Peyer's patch (tissue), 4 donors: ENCODE measurements around the gene MPHOSPH9. TPM values are rescaled to one million over a fixed set of nuclear protein-coding genes. Genes with fewer than 3 reads are reported as not detected.

ENCODE experiments used
- DNase-seq, 3 donors: peaks; one replicate each; pipeline ENCODE4 v3.0.0-alpha.2; 2017 to 2019
- H3K27ac ChIP-seq, 4 donors: fragments of 200-600 bp; sonication (generic); one replicate each; pipeline ENCODE4 v1.5.1; 2016 to 2019
- H3K27me3 ChIP-seq, 2 donors: fragments of 200-600 bp; sonication (generic); one replicate each; pipeline ENCODE4 v1.5.1; 2019
- H3K36me3 ChIP-seq, 3 donors: fragments of 200-600 bp; sonication (generic); one replicate each; pipeline ENCODE4 v1.5.1; 2016 to 2019
- H3K4me1 ChIP-seq, 4 donors: fragments of 200-600 bp; sonication (generic); one replicate each; pipeline ENCODE4 v1.5.1; 2016 to 2019
- H3K4me3 ChIP-seq, 4 donors: fragments of 200-600 bp; sonication (generic); 1 replicate in 3 of 4; 2 replicates in 1 of 4; pipeline ENCODE4 v1.5.1; 2016 to 2019; ENCODE audit warnings: mild to moderate bottlenecking in 1 of 4
- H3K9me3 ChIP-seq, 4 donors: fragments of 200-600 bp; sonication (generic); one replicate each; pipeline ENCODE4 v1.5.1; 2016 to 2019; ENCODE audit warnings: mild to moderate bottlenecking in 1 of 4
- POLR2A ChIP-seq, 2 donors: fragments of 450-650 bp; IDR thresholded peaks; one replicate each; pipeline ENCODE4 v1.5.1; 2017; ENCODE audit warnings: antibody characterized with exemption in 2 of 2, mild to moderate bottlenecking in 2 of 2, moderate library complexity in 2 of 2
- total RNA-seq, 4 donors: library from RNA; depleted of rRNA; stranded (reverse); fragments of >200 nt; gene quantifications; one replicate each; pipeline ENCODE4 v1.1.0, GENCODE V29; 2016
- TF ChIP-seq, protein P1 (sequence below), 6 experiments: fragments of 450-650 bp in 4 of 6; fragments of 200-600 bp in 2 of 6; sonication (generic) in 1 of 6; IDR thresholded peaks; one replicate each; pipeline ENCODE4 v1.5.1; 2017 to 2019; ENCODE audit warnings: antibody characterized with exemption in 6 of 6, mild to moderate bottlenecking in 3 of 6, moderate library complexity in 1 of 6

The MPHOSPH9 gene
- total RNA-seq, 4 donors from 2014 or later: 26.0 to 71.0 (median 35.6) TPM

DNA sequence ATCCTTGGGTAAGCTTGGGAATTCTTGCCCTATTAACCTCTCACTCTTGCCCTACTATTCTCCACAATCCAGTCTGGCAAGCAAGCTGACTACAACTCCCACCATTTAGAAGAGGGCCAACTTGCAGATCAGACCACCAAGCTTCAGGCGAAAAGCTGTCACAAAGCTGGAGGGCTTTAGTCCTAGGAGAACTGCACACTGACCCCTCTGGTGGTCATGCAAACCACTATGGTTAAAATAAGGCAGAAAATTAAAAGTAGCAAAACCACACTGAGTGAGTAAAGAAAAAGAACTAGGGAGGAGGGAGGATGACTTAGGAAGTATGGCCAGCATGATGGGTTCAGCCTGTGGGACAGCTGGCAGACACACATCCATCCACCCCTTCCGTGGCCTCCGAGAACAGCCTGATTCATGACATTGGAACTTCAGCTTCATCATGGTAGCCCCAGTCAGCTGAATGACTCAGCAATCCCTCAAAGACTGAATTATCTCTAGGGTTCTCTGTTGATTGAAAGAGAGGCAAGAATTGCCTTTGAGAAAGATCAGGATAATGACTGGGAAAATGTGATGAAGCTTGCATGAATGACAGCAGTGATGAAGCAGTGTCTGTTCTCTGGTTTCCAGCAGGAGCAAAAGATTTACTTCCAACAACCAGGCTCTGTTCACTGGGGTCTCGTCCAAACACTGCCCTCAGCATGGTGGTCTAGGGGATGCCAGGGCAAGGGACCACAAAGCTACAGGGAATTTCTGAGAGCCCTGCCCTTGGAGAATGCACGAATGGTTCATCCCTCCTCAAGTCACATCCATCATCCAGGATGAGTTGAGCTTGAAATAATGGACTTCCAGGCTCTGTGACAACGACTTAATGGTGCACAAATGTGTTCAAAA is 106.4 kb downstream of the MPHOSPH9 start:
- Histone ChIP-seq H3K36me3 (no peaks in the 10 kb centered on the region), H3K4me3 (no peak overlapping the region), H3K4me1 (peaks cover 0 to 12% (median 2%) of the 10 kb centered on the region in 4 donors), H3K9me3 (no peaks in the 10 kb centered on the region), H3K27me3 (no peaks in the 10 kb centered on the region), H3K27ac (peak overlapping the region in 2 of 4 donors; percentile 44 to 61)
- no peak for TF ChIP-seq POLR2A (IDR thresholded peaks at IDR 0.05)
- TF ChIP-seq, protein P1, sequence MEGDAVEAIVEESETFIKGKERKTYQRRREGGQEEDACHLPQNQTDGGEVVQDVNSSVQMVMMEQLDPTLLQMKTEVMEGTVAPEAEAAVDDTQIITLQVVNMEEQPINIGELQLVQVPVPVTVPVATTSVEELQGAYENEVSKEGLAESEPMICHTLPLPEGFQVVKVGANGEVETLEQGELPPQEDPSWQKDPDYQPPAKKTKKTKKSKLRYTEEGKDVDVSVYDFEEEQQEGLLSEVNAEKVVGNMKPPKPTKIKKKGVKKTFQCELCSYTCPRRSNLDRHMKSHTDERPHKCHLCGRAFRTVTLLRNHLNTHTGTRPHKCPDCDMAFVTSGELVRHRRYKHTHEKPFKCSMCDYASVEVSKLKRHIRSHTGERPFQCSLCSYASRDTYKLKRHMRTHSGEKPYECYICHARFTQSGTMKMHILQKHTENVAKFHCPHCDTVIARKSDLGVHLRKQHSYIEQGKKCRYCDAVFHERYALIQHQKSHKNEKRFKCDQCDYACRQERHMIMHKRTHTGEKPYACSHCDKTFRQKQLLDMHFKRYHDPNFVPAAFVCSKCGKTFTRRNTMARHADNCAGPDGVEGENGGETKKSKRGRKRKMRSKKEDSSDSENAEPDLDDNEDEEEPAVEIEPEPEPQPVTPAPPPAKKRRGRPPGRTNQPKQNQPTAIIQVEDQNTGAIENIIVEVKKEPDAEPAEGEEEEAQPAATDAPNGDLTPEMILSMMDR (IDR thresholded peaks at IDR 0.05): no peak
- peak in 1 of 3 donors; percentile 68 for DNase-seq

GRCh38 chr12:123122626-123123025 is 110.3 kb downstream of the MPHOSPH9 start:
- no peaks in the 10 kb centered on the region for H3K27me3 ChIP-seq
- no peak overlapping the region for H3K4me3 ChIP-seq
- peaks cover 0 to 17% (median 3%) of the 10 kb centered on the region in 4 donors for H3K4me1 ChIP-seq
- no peaks in the 10 kb centered on the region for H3K9me3 ChIP-seq
- no peak for DNase-seq
- H3K36me3 ChIP-seq: no peaks in the 10 kb centered on the region
- no peak for TF ChIP-seq POLR2A (IDR thresholded peaks at IDR 0.05)
- TF ChIP-seq, protein P1 (IDR thresholded peaks at IDR 0.05): no peak
- H3K27ac ChIP-seq: no peak overlapping the region

GRCh38 chr12:123121670-123122069 is 111.3 kb downstream of the MPHOSPH9 start:
- TF ChIP-seq POLR2A (IDR thresholded peaks at IDR 0.05): no peak
- TF ChIP-seq, protein P1 (IDR thresholded peaks at IDR 0.05): no peak
- Histone ChIP-seq H3K9me3 (no peaks in the 10 kb centered on the region), H3K27ac (peak overlapping the region in 1 of 4 donors; percentile 13), H3K36me3 (no peaks in the 10 kb centered on the region), H3K4me3 (no peak overlapping the region), H3K27me3 (no peaks in the 10 kb centered on the region), H3K4me1 (peaks cover 0 to 14% (median 3%) of the 10 kb centered on the region in 4 donors)
- DNase-seq: no peak

GRCh38 chr12:123120452-123121166 is 112.3 kb downstream of the MPHOSPH9 start:
- H3K27ac ChIP-seq: peak overlapping the region; percentile 4 to 71 (median 12)
- H3K4me1 ChIP-seq: peaks cover 0 to 17% (median 3%) of the 10 kb centered on the region in 4 donors
- TF ChIP-seq, protein P1 (IDR thresholded peaks at IDR 0.05): no peak
- DNase-seq: peak in 2 of 3 donors; percentile 13 to 41
- H3K27me3 ChIP-seq: no peaks in the 10 kb centered on the region
- H3K36me3 ChIP-seq: no peaks in the 10 kb centered on the region
- H3K4me3 ChIP-seq: no peak overlapping the region
- H3K9me3 ChIP-seq: no peaks in the 10 kb centered on the region

- Histone ChIP-seq H3K36me3 (no peaks in the 10 kb centered on the region), H3K9me3 (no peaks in the 10 kb centered on the region), H3K27ac (peak overlapping the region in 2 of 4 donors; percentile 14 to 71), H3K4me1 (peaks cover 0 to 22% (median 3%) of the 10 kb centered on the region in 4 donors), H3K4me3 (no peak overlapping the region), H3K27me3 (no peaks in the 10 kb centered on the region)
- TF ChIP-seq, protein P1 (IDR thresholded peaks at IDR 0.05): no peak
- peak in 2 of 3 donors; percentile 63 to 65 for DNase-seq
Measured at GRCh38 chr12:123119808-123120207, 113.1 kb downstream of the MPHOSPH9 start.
